CD4-positive, alpha-beta T cell treated with Interleukin-6 for 4 hours (primary cell): ENCODE data around the gene SIPA1L3.

ENCODE experiments used
- DNase-seq: peaks from one replicate; pipeline ENCODE4 v3.0.0-alpha.2; 2020; ENCODE audit warnings: mixed read lengths

SIPA1L3 gene

DNA sequence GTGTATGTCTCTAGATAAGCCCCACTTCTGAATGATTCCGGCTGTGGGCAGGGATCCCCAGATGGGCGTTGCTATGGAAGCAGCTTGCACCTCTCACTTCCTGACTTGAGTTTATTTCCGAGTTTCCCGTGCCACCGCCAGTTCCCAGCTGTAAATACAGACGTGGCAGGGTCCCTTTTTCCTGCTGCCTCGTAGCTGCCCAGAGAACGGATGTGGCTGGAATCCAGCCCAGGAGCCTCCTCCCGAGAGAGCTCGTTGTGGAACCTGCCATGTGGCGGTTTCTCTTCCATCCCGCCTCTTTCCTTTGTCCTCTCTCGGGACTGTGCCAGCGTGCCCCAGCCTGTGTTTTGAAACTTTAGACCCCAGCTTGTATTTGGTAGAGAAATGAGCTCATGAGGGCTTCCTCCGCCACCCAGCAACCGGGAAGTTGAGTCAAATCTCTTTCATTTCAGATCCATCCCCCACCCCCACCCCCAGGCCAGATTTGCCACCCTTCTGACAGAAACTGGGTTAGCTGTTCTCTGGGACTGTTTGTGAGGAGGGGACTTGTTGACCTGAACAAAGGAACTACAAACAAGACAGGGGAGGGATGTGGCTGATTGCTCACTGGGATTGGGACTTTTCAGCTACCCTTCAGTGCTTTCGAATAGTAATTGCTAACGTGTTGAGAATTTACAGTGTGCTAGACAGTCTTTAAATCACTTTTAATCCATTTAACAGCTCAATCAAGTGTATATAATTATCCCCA is 96.6 kb downstream of the SIPA1L3 start:
- peak; percentile 28 for DNase-seq

DNA sequence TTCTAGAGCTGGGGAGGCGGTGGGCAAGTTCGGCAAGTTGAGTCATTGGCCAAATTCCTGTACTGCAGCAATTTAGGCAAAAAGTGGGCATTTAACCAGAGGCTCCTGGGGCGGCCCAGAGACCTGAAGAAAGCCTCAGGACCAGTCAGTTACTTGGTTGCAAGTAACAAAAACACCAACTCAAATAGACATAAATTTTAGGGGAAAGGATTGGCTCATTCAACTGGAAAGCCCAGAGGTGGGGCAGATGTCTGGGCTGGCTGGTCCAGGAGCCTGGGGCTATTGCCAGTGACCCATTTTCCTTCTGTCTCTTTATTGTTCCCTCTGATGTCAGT is 97.1 kb downstream of the SIPA1L3 start:
- DNase-seq: no peak

DNA sequence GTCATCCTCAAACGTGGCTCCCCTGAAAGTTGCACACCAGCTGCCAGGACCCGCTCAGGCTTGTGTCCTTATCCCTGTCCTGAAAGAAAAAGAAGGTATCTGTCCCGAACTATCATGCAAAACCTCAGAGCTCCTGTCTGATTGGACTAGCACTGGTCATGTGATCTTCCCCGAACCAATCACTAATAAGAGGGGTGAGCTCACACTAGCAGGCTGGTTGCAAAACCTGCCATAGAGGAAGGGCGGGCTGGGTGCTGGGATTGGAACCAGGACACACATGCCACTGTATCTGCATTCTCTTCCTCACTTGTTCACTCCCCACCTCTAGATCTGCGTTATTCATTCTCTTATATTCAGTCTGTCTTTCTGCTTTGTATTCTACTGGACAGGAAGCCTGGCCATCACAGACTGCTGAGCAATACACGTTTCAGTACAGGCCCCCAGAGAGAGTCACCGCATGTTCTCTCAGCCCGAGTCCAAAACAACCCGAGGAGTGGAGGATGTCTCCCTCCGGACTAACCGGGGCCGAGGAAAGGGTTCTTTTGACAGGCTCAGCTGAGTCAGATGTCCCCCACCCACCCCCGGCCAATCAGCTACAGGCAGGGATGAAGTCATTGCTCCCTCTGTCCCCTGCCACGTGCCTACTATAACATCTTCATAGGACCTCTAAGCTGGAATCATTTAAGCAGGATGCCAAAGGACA is 97.7 kb downstream of the SIPA1L3 start:
- no peak for DNase-seq

DNA sequence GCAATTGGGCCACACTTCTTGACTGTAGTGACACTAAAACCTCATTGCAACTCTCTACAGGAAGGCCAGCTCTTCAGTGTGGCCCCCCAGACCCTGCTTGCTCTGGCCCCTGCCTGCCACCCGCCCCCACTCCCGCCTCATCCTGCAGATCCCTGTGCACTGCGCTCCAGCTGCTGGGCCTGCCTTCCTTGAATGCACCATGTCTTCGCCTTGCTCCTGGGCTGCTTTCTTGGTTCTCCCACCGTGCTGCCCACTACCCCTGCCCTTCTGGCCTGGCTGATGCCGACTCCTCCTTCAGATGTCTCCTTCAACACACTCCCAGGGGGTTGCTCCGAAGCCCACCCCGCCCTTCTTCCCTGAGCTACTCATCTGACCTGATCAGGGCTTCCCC is 98.2 kb downstream of the SIPA1L3 start:
- no peak for DNase-seq

GRCh38 chr19:38006361-38007045 is 99.5 kb downstream of the SIPA1L3 start:
- no peak for DNase-seq

GRCh38 chr19:38009650-38010242 is 102.7 kb downstream of the SIPA1L3 start:
- no peak for DNase-seq

GRCh38 chr19:38011426-38011825 is 104.4 kb downstream of the SIPA1L3 start:
- DNase-seq: no peak

GRCh38 chr19:38012290-38012689 is 105.3 kb downstream of the SIPA1L3 start:
- no peak for DNase-seq

GRCh38 chr19:38012944-38013343 is 105.9 kb downstream of the SIPA1L3 start:
- no peak for DNase-seq

DNA sequence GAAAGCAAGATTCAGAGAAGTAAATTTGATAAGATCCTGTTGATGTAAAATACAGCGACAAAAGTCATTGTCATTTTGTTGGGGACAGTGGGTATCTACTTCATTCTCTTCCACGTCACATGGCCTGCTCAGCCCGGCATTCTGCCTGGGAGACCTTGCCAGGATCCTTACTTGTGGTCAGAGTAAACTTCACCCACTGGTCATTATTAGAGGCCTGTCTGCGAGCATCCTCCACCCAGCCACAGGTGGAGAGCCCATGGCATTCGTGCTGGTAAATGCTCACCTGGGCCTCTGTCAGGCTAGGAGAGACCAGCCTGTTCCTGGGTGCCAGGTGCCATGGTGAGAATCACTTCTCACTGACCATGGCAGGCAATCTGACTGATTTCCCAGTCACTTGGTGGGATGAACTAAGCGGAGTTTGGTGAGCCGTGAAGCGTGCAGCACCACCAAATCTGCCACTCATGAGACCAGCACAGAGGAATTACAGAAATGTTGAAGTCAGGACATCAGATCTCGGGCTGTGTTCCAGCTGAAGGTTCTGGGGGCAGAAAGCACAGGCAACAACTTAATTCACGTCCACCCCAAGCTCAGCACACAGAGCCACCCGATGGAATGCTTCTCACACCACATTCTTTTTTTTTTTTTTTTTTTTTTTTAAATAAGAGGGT is 107.0 kb downstream of the SIPA1L3 start:
- DNase-seq: no peak

- no peak for DNase-seq
Measured at GRCh38 chr19:38015216-38015615, 108.2 kb downstream of the SIPA1L3 start.

DNA sequence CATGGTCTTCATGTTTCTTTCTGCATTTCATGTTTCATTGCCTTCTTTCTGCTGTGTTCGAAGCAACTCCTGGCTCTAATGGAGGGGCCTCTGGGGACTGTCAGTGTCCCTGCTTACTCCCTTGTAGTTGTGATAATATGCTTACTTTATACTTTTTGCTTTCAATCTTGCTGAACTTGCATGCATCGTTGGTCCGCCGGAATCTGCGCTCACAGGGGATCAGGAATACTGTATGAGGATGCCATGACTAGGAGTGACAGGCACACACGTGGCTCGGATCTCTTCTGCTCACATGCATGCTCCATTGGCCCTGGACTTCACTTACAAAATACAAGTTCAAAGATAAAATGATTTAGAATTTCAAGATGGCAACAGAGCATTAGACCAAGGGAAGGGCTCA is 108.8 kb downstream of the SIPA1L3 start:
- no peak for DNase-seq

DNA sequence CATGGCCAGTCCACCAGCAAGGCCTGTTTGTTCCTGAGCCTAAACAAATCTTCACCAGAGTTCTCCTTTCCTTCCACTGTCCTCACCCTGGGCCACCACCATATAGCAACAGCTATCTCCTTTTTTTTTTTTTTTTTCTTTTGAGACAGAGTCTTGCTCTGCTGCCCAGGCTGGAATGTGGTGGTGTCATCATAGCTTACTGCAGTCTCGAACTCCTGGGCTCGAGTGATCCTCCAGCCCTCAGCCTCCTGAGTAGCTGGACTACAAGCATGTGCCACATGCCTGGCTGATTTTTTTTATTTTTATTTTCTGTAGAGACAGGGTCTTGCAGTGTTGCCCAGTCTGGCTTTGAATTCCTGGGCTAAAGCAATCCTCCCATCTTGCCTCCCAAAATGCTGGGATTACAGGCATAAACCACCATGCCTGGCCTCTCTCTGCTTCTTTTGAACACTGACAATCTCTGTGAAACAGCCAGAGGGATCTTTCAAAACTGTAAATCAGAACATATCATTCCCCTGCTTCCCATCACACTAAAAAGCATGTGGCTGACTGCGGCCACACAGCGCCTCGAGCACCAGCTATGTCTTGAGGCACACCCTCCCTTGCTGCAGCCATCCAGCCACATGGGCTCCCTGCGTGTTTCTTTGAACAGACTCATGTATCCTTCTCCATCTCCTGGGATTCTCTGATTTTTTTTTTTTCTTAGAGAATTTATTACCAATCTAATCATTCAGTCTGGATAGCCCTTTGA is 110.6 kb downstream of the SIPA1L3 start:
- no peak for DNase-seq

DNA sequence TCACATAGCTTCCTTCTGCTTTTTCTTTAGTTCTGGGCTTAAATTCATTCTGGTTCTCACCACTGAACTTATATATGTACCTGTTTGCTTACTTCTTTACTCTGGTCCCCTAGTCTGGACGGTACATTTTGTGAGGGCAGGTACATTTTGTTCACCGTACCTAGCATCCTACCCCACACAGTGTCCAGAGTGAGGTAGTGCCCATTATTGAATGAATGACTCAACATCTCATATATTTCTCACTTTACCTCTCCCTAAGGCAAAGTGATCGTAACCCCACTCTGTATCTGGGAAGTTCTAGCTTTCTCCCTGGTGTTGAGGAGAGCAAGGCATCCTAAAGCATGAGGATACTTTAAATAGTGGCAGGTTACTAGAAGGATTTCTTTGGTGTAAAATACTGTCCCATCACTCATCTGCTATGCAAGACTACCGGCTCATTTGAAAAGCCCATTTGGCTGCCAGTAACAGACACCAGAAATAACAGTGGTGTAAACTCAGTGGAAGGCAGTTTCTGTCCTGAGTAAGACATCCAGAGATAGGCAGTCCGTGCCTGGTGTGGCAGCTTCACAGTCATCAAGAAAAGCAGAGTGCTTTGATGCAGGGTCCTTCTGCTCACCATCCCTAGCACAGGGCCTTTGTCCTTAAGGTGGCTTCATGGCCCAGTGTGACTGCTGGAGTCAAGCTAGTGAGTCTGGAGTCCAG is 111.8 kb downstream of the SIPA1L3 start:
- DNase-seq: no peak

GRCh38 chr19:38019396-38019724 is 112.4 kb downstream of the SIPA1L3 start:
- DNase-seq: no peak

GRCh38 chr19:38020311-38020710 is 113.3 kb downstream of the SIPA1L3 start:
- DNase-seq: no peak

- no peak for DNase-seq
Measured at GRCh38 chr19:38021352-38021751, 114.3 kb downstream of the SIPA1L3 start.

DNA sequence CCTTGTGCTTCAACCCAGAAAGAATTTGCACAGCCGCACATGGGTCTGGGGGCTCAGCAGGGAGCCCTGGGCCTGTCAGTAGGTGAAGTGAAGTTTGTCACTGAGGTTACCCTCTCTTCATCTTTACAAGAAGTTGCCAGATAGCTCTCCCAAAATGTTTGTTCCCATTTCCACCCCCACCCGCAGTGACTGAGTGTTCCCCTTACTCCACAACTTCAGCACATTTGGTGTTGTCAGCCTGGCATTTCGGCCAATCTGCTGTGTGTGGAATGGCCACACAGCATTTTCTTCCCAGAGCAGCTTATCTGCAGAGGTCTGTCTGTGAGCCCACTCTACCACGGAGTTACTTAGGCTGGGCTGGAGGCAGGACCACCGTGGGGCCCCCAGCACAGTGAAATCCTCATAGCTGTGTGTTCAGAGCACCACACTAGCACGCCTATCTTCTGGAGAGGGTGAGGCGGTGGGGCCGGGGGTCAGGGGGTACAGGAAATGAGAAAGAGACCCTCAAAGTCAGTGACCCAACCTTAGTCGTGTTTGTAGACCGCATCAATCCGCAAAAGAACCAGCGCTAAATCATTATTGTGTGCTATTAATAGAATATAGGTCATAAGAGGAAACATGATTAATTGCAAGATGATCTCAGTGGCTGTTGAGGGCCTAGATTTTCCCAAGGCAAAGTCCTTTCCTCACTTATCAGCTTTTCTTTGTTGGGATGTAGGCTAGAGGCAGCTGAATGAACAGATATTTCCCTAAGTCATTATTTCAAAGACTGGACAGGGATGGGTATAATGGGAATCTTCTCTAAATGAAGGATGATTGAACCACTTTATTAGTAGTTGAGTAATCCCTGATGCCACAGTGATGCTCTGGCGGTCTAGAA is 116.0 kb downstream of the SIPA1L3 start:
- no peak for DNase-seq

DNA sequence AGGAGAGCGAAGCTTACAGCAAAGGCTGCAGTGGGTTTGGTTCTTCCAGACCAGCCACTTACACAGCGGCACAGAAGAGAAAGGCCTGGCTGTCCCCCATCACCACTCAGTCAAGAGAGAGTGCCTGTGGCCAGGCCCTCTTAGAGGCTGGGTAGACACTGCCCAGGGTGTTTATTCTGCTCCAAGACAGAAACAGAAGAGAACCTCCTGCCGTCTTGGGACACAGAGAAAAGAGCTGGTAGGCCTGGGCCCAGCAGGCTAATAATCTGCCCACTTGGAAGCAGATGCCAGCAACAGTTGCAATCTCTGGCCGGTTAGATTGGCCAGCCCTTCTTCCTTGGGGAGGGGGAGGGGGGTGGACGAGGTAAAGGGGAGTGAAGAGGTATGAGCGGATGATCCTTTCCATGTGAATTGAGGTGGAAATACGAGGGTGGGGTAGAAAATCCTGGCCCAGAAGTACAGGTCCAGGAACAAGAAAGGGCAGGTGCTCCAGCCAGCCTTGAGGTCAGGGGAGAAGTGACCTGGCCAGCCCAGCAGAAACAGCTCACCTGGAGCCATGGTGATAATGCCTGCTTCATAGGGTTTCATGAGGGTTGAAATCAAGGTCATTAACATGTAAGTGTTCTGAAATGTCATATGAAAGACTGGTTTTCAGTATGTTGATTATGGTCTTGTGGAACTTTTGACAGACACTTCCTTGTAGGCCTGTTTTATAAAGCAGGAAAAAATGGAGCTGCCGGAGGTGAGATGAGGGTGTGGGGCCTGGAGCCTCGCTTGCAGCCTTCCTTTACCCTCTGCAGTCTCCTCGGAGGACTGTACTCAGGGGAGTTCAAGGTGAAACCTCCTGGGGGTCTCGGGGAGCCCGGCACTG is 116.9 kb downstream of the SIPA1L3 start:
- no peak for DNase-seq
